Spleen (tissue), 11 donors: ENCODE data around the gene EEF1AKMT3. TPM values are rescaled to one million over a fixed set of nuclear protein-coding genes. Genes with fewer than 3 reads are reported as not detected.

Experiments used
- DNase-seq: peaks from one replicate; pipeline ENCODE4 v3.0.0-alpha.2; 2020
- H3K27ac ChIP-seq, 8 donors: fragments of 200-600 bp; sonication (generic) in 7 of 8; 1 replicate in 4 of 8; 2 replicates in 4 of 8; pipeline versions ENCODE4 v1.5.0 to v1.8.0; 2016 to 2021; ENCODE audit warnings: inconsistent platforms in 4 of 8, mild to moderate bottlenecking in 4 of 8, moderate library complexity in 1 of 8
- H3K27me3 ChIP-seq, 7 donors: fragments of 200-600 bp; sonication (generic) in 6 of 7; replicated peaks in 1 of 7; 1 replicate in 4 of 7; 2 replicates in 3 of 7; pipeline versions ENCODE4 v1.5.0 to v1.8.0; 2016 to 2021; ENCODE audit warnings: inconsistent platforms in 3 of 7, mild to moderate bottlenecking in 1 of 7
- H3K36me3 ChIP-seq, 6 donors: fragments of 200-600 bp; sonication (generic) in 5 of 6; 1 replicate in 4 of 6; 2 replicates in 2 of 6; pipeline versions ENCODE4 v1.5.0 to v1.8.0; 2016 to 2021; ENCODE audit warnings: inconsistent platforms in 2 of 6
- H3K4me1 ChIP-seq, 6 donors: fragments of 200-600 bp; sonication (generic) in 5 of 6; 1 replicate in 3 of 6; 2 replicates in 3 of 6; pipeline versions ENCODE4 v1.5.0 to v1.8.0; 2016 to 2021; ENCODE audit warnings: inconsistent platforms in 3 of 6
- H3K4me3 ChIP-seq, 8 donors: fragments of 200-600 bp; sonication (generic) in 7 of 8; 1 replicate in 4 of 8; 2 replicates in 4 of 8; pipeline versions ENCODE4 v1.5.0 to v1.8.0; 2016 to 2021; ENCODE audit warnings: inconsistent platforms in 4 of 8, mild to moderate bottlenecking in 4 of 8, moderate library complexity in 2 of 8
- H3K9me3 ChIP-seq, 8 donors: fragments of 200-600 bp; sonication (generic) in 7 of 8; 1 replicate in 4 of 8; 2 replicates in 4 of 8; pipeline versions ENCODE4 v1.5.0 to v1.8.0; 2016 to 2021; ENCODE audit warnings: inconsistent platforms in 4 of 8
- POLR2A ChIP-seq, 3 donors: fragments of 450-650 bp; IDR thresholded peaks; one replicate each; pipeline ENCODE4 v1.5.1; 2017; ENCODE audit warnings: antibody characterized with exemption in 3 of 3, mild to moderate bottlenecking in 1 of 3
- POLR2AphosphoS5 ChIP-seq, 3 donors: sonication (generic); formaldehyde crosslinking; IDR thresholded peaks; one replicate each; pipeline ENCODE4 v1.5.1; 2017; ENCODE audit warnings: antibody characterized with exemption in 3 of 3
- WGBS, 5 donors: extraction: QIAGEN DNeasy Blood & Tissue Kit in 3 of 5; methylation state at CpG; one replicate each; pipeline versions ENCODE4 v1.1.5 to v1.1.7; 2013 to 2018; 5-methylcytosine and 5-hydroxymethylcytosine counted together
- intact Hi-C: fragments of 100-400 bp; cut with DNase I; formaldehyde crosslinking; loops from one replicate; pipeline ENCODE4 v1.15.0; 2023; ENCODE audit warnings: low total_unique reads
- polyA plus RNA-seq, 3 donors: library from polyadenylated mRNA; stranded (reverse); fragments of 200-250 nt; gene quantifications; one replicate each; pipeline ENCODE4 v1.2.1, GENCODE V29; 2013
- total RNA-seq, 7 donors: library from RNA; depleted of rRNA in 3 of 7; stranded (reverse); fragments of >200 nt in 3 of 7; fragmentation: NEBNext Ultra II Directional in 4 of 7; extraction: Animal tissue kit (Norgen Biotek cat#: 25700) in 4 of 7; gene quantifications; one replicate each; pipeline versions ENCODE4 v1.1.0 to v1.2.1, GENCODE V29; 2016 to 2021
- TF ChIP-seq, protein P1 (sequence below), 11 experiments: fragments of 200-600 bp in 7 of 11; fragments of 450-650 bp in 4 of 11; sonication (generic) in 4 of 11; IDR thresholded peaks in 8 of 11; conservative IDR thresholded peaks in 3 of 11; 1 replicate in 7 of 11; 2 replicates in 4 of 11; pipeline versions ENCODE4 v1.4.0 to v1.8.0; 2016 to 2021; ENCODE audit warnings: antibody characterized with exemption in 11 of 11, inconsistent platforms in 4 of 11, mild to moderate bottlenecking in 1 of 11
- donor health status: healthy with polysubstance abuse.
- donor health status: DM: no; HTN: no; CAD: no; lungs with moderate emphysema.
- donor health status: DM: no; HTN: no; CAD: no.
- donor health status: Bipolar disorder and iron deficiency.
- donor health status: healthy.
- donor health status: DM: no; HTN: no; CAD: no.
- donor health status: DM: yes; HTN: yes; CAD: no.

EEF1AKMT3 gene
- total and polyA plus RNA-seq, 10 donors: 1.2 to 9.5 (median 4.4) TPM

GRCh38 chr12:57746025-57746424 is 26.4 kb upstream of the EEF1AKMT3 start:
- Histone ChIP-seq H3K9me3 (no peaks in the 10 kb centered on the region), H3K27ac (peak overlapping the region in 6 of 8 donors; percentile 86 to 94 (median 92)), H3K36me3 (peaks cover 0 to 52% (median 39%) of the 10 kb centered on the region in 6 donors), H3K4me1 (peaks cover 18 to 63% (median 45%) of the 10 kb centered on the region in 6 donors), H3K27me3 (no peaks in the 10 kb centered on the region), H3K4me3 (peak overlapping the region in 4 of 8 donors; percentile 42 to 78 (median 62))
- DNase-seq: no peak
- intact Hi-C loops: no loop called here
- TF ChIP-seq POLR2A (IDR thresholded peaks at IDR 0.05) (no peak), POLR2AphosphoS5 (IDR thresholded peaks at IDR 0.05) (no peak)
- WGBS, 5 donors: 85 to 90% (median 88%) methylated on average over 3 of the region's 3 CpGs

DNA sequence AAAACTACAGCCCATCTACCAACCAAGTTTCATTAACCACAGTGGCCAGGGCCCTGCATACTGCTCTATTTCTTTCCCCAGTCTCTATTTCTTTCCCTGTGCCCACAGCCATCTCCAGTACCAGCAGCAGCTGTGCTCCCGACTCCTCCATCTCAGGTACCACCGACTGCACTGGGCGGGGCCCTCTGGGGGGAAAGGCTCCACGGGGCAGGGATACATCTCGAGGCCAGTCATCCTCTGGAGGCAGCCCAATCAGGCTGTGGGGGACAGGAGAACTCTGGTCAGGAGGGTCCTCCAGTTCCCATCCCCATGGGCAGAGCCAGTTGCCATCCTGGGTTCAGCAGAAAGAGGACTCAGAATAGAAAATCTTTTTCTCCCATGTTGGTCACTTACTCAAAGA is 23.4 kb upstream of the EEF1AKMT3 start:
- peaks cover 26 to 61% (median 51%) of the 10 kb centered on the region in 6 donors for H3K4me1 ChIP-seq
- whole genome bisulfite sequencing, 5 donors: 91 to 98% (median 95%) methylated on average over 5 of the region's 5 CpGs
- no peaks in the 10 kb centered on the region for H3K9me3 ChIP-seq
- peaks cover 0 to 52% (median 39%) of the 10 kb centered on the region in 6 donors for H3K36me3 ChIP-seq
- intact Hi-C loops: no loop called here
- no peak for DNase-seq
- no peaks in the 10 kb centered on the region for H3K27me3 ChIP-seq
- TF ChIP-seq POLR2A (IDR thresholded peaks at IDR 0.05) (no peak), POLR2AphosphoS5 (IDR thresholded peaks at IDR 0.05) (no peak)
- TF ChIP-seq, protein P1, sequence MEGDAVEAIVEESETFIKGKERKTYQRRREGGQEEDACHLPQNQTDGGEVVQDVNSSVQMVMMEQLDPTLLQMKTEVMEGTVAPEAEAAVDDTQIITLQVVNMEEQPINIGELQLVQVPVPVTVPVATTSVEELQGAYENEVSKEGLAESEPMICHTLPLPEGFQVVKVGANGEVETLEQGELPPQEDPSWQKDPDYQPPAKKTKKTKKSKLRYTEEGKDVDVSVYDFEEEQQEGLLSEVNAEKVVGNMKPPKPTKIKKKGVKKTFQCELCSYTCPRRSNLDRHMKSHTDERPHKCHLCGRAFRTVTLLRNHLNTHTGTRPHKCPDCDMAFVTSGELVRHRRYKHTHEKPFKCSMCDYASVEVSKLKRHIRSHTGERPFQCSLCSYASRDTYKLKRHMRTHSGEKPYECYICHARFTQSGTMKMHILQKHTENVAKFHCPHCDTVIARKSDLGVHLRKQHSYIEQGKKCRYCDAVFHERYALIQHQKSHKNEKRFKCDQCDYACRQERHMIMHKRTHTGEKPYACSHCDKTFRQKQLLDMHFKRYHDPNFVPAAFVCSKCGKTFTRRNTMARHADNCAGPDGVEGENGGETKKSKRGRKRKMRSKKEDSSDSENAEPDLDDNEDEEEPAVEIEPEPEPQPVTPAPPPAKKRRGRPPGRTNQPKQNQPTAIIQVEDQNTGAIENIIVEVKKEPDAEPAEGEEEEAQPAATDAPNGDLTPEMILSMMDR (IDR thresholded peaks at IDR 0.05 in 8 of 11, conservative IDR thresholded peaks at IDR 0.05 in 3 of 11): no peak
- no peak overlapping the region for H3K4me3 ChIP-seq
- no peak overlapping the region for H3K27ac ChIP-seq

DNA sequence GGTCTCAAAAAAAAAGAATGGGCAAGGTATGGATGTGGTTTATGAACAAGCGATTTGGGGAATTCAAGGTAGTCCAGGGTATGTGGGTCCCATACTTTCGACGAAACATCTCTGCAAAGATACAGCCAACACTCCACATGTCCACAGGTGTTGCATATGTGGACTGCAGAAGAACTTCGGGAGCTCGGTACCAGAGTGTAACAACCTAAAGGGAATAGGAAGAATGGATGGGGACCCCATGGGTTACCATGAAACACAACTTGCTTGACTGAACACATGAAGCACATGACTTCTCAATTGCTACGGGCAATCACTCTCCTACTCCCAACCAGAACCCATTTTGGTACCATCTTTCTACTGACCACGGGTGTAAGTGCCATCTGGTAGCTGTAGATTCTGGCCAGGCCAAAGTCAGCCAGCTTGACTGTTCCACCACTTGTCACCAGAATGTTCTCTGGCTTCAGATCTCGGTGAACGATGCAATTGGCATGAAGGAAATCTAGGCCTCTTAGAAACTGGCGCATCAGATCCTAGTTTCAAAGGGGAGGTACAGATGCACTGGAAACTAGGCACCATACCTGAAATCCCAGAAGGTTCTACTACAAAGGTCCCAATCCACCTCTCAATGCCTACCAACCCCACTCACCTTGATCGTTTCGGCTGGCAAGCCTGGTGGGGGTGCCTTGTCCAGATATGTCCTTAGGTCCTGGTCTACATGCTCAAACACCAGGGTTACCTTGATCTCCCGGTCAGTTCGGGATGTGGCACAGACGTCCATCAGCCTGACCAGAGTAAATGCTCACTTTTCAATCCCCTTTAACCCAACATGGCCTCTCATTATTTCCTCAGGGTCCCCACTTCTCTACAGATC is 21.6 kb upstream of the EEF1AKMT3 start:
- peak overlapping the region in 7 of 8 donors; percentile 67 to 89 (median 71) for H3K4me3 ChIP-seq
- no peak for TF ChIP-seq POLR2AphosphoS5 (IDR thresholded peaks at IDR 0.05)
- TF ChIP-seq, protein P1 (IDR thresholded peaks at IDR 0.05 in 8 of 11, conservative IDR thresholded peaks at IDR 0.05 in 3 of 11): no peak
- no peak for TF ChIP-seq POLR2A (IDR thresholded peaks at IDR 0.05)
- H3K9me3 ChIP-seq: no peaks in the 10 kb centered on the region
- peak overlapping the region in 5 of 8 donors; percentile 82 to 93 (median 89) for H3K27ac ChIP-seq
- H3K4me1 ChIP-seq: peaks cover 19 to 59% (median 49%) of the 10 kb centered on the region in 6 donors
- DNase-seq: no peak
- H3K27me3 ChIP-seq: peaks cover 0 to 10% (median 0%) of the 10 kb centered on the region in 7 donors
- WGBS, 5 donors: 81 to 92% (median 89%) methylated on average over 15 of the region's 15 CpGs
- peaks cover 0 to 52% (median 39%) of the 10 kb centered on the region in 6 donors for H3K36me3 ChIP-seq
- intact Hi-C loops: no loop called here

GRCh38 chr12:57751432-57751787 is 21.0 kb upstream of the EEF1AKMT3 start:
- WGBS, 5 donors: 8 to 13% (median 12%) methylated on average over 8 of the region's 8 CpGs
- peak in 1 of 3 donors; percentile 20 for TF ChIP-seq POLR2A (IDR thresholded peaks at IDR 0.05)
- no peak for TF ChIP-seq POLR2AphosphoS5 (IDR thresholded peaks at IDR 0.05)
- H3K4me1 ChIP-seq: peaks cover 20 to 60% (median 49%) of the 10 kb centered on the region in 6 donors
- peaks cover 0 to 46% (median 39%) of the 10 kb centered on the region in 6 donors for H3K36me3 ChIP-seq
- no peak for DNase-seq
- no peaks in the 10 kb centered on the region for H3K9me3 ChIP-seq
- H3K4me3 ChIP-seq: peak overlapping the region; percentile 56 to 89 (median 70)
- peak overlapping the region in 6 of 8 donors; percentile 82 to 93 (median 89) for H3K27ac ChIP-seq
- intact Hi-C loops: no loop called here
- H3K27me3 ChIP-seq: peaks cover 0 to 10% (median 0%) of the 10 kb centered on the region in 7 donors
